IPS-NIHi11 (cell line): ENCODE data around the gene EXOC6B.
"Not testable (repeated sequence)": the region's sequence is repeated elsewhere in the genome, so short reads cannot be mapped to it uniquely, and the experiment has no call there.

Experiments used
- DNase-seq: peaks from one replicate; pipeline ENCODE4 v3.0.0; 2012; ENCODE audit warnings: mixed read lengths, low spot score

EXOC6B gene

GRCh38 chr2:72678024-72678423, 147.8 kb downstream of the EXOC6B start:
- DNase-seq = no peak

GRCh38 chr2:72676341-72677025, 149.3 kb downstream of the EXOC6B start:
- DNase-seq = no peak

GRCh38 chr2:72674982-72675915, 150.6 kb downstream of the EXOC6B start:
- no peak for DNase-seq

GRCh38 chr2:72673279-72673678, 152.6 kb downstream of the EXOC6B start:
- no peak for DNase-seq

- DNase-seq = no peak
Observed at GRCh38 chr2:72669121-72669520, 156.7 kb downstream of the EXOC6B start.

GRCh38 chr2:72668647-72669046, 157.2 kb downstream of the EXOC6B start:
- DNase-seq = no peak

GRCh38 chr2:72665448-72665847, 160.4 kb downstream of the EXOC6B start:
- DNase-seq = no peak

- no peak for DNase-seq
Observed at GRCh38 chr2:72661985-72662384, 163.8 kb downstream of the EXOC6B start.

- no peak for DNase-seq
Observed at GRCh38 chr2:72649810-72650209, 176.0 kb downstream of the EXOC6B start.

- DNase-seq = not testable (repeated sequence)
Observed at GRCh38 chr2:72641221-72641620, 184.6 kb downstream of the EXOC6B start.

GRCh38 chr2:72638600-72639211, 187.1 kb downstream of the EXOC6B start:
- DNase-seq = no peak

- DNase-seq = no peak
Observed at GRCh38 chr2:72636210-72636609, 189.6 kb downstream of the EXOC6B start.

- DNase-seq = no peak
Observed at GRCh38 chr2:72630767-72631166, 195.1 kb downstream of the EXOC6B start.

GRCh38 chr2:72629062-72629461, 196.8 kb downstream of the EXOC6B start:
- no peak for DNase-seq

GRCh38 chr2:72627083-72627482, 198.8 kb downstream of the EXOC6B start:
- DNase-seq = no peak

GRCh38 chr2:72625366-72625765, 200.5 kb downstream of the EXOC6B start:
- no peak for DNase-seq

GRCh38 chr2:72623481-72623880, 202.4 kb downstream of the EXOC6B start:
- DNase-seq = no peak

GRCh38 chr2:72619626-72620025, 206.2 kb downstream of the EXOC6B start:
- DNase-seq = no peak

GRCh38 chr2:72613931-72614330, 211.9 kb downstream of the EXOC6B start:
- DNase-seq = no peak

GRCh38 chr2:72612614-72613160, 213.1 kb downstream of the EXOC6B start:
- DNase-seq = no peak

GRCh38 chr2:72607189-72607588, 218.6 kb downstream of the EXOC6B start:
- no peak for DNase-seq

- no peak for DNase-seq
Observed at GRCh38 chr2:72605836-72606442, 219.9 kb downstream of the EXOC6B start.
